Breast epithelium (tissue), 4 donors: Measurements from ENCODE around the gene TM2D1. TPM values are rescaled to one million over a fixed set of nuclear protein-coding genes. Genes with fewer than 3 reads are reported as not detected.
"Not testable (repeated sequence)": the region's sequence is repeated elsewhere in the genome, so short reads cannot be mapped to it uniquely, and the experiment has no call there.

Source experiments
- DNase-seq, 2 donors: peaks; one replicate each; pipeline ENCODE4 v3.0.0-alpha.2; 2019; ENCODE audit warnings: low spot score in 2 of 2
- H3K27ac ChIP-seq, 2 donors: fragments of 200-600 bp; sonication (generic) in 1 of 2; one replicate each; pipeline ENCODE4 v1.5.1; 2016 to 2019; ENCODE audit warnings: mild to moderate bottlenecking in 1 of 2
- H3K27me3 ChIP-seq, 2 donors: fragments of 200-600 bp; sonication (generic) in 1 of 2; one replicate each; pipeline versions ENCODE4 v1.5.1 to v1.6.0; 2017 to 2019; ENCODE audit warnings: control low read depth in 1 of 2, mild to moderate bottlenecking in 1 of 2
- H3K36me3 ChIP-seq: fragments of 200-600 bp; one replicate; pipeline ENCODE4 v1.5.1; 2019
- H3K4me1 ChIP-seq, 2 donors: fragments of 200-600 bp; sonication (generic); one replicate each; pipeline ENCODE4 v1.5.1; 2016 to 2019; ENCODE audit warnings: control low read depth in 1 of 2
- H3K4me3 ChIP-seq, 3 donors: fragments of 200-600 bp; sonication (generic); 1 replicate in 2 of 3; 2 replicates in 1 of 3; pipeline ENCODE4 v1.5.1; 2016 to 2019; ENCODE audit warnings: mild to moderate bottlenecking in 3 of 3, moderate library complexity in 2 of 3
- H3K9me3 ChIP-seq, 2 donors: fragments of 200-600 bp; sonication (generic) in 1 of 2; one replicate each; pipeline ENCODE4 v1.5.1; 2016 to 2019; ENCODE audit warnings: control low read depth in 1 of 2
- POLR2A ChIP-seq: fragments of 450-650 bp; IDR thresholded peaks from one replicate; pipeline ENCODE4 v1.6.1; 2016; ENCODE audit warnings: antibody characterized with exemption, mild to moderate bottlenecking, moderate library complexity
- POLR2AphosphoS5 ChIP-seq, 3 donors: sonication (generic); formaldehyde crosslinking; IDR thresholded peaks; one replicate each; pipeline ENCODE4 v1.6.1; 2017; ENCODE audit warnings: antibody characterized with exemption in 3 of 3
- intact Hi-C: fragments of 100-400 bp; cut with DNase I; formaldehyde crosslinking; loops from one replicate; pipeline ENCODE4 v1.15.1; 2023; ENCODE audit warnings: low total_unique reads
- total RNA-seq, 3 donors: library from RNA; depleted of rRNA; stranded (reverse); fragments of >200 nt; gene quantifications; one replicate each; pipeline ENCODE4 v1.1.0, GENCODE V29; 2016
- TF ChIP-seq, protein P1 (sequence below), 3 donors: fragments of 450-650 bp; IDR thresholded peaks; one replicate each; pipeline ENCODE4 v1.5.1; 2016 to 2017; ENCODE audit warnings: antibody characterized with exemption in 3 of 3, mild to moderate bottlenecking in 3 of 3, moderate library complexity in 3 of 3

The TM2D1 gene
- total RNA-seq, 3 donors from 2014 or later, result 65.4 to 85.9 (median 76.1) TPM

DNA sequence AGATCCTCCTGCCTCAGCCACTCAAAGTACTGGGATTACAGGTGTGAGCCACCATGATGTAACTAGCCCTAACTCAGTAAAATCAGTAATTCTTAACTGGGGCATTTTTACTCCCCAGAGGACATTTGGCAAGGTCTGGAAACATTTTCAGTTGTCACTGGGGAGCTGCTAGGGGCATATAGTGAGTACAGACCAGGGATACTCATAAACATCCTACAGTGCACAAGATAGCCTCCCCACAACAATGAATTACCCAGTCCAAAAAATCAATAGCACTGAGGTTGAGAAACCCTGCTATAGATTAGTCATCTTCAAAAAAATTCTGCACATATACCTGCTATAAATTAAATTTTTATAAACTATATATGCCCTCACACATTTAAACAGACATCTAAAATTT lies 13.0 kb downstream of the TM2D1 start:
- no peaks in the 10 kb centered on the region for H3K27me3 ChIP-seq
- H3K27ac ChIP-seq, result no peak overlapping the region
- H3K4me1 ChIP-seq, result no peaks in the 10 kb centered on the region
- TF ChIP-seq POLR2A, result no peak
- no peak for TF ChIP-seq POLR2AphosphoS5 (IDR thresholded peaks at IDR 0.05)
- TF ChIP-seq, protein P1, sequence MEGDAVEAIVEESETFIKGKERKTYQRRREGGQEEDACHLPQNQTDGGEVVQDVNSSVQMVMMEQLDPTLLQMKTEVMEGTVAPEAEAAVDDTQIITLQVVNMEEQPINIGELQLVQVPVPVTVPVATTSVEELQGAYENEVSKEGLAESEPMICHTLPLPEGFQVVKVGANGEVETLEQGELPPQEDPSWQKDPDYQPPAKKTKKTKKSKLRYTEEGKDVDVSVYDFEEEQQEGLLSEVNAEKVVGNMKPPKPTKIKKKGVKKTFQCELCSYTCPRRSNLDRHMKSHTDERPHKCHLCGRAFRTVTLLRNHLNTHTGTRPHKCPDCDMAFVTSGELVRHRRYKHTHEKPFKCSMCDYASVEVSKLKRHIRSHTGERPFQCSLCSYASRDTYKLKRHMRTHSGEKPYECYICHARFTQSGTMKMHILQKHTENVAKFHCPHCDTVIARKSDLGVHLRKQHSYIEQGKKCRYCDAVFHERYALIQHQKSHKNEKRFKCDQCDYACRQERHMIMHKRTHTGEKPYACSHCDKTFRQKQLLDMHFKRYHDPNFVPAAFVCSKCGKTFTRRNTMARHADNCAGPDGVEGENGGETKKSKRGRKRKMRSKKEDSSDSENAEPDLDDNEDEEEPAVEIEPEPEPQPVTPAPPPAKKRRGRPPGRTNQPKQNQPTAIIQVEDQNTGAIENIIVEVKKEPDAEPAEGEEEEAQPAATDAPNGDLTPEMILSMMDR (IDR thresholded peaks at IDR 0.05), result no peak
- no peak for DNase-seq
- H3K9me3 ChIP-seq, result no peaks in the 10 kb centered on the region
- intact Hi-C loops, result loop anchor here (2.0 kb wide), 1 partner anchor 109 kb away; no protein-coding TSS in a partner anchor
- no peak overlapping the region for H3K4me3 ChIP-seq
- H3K36me3 ChIP-seq, result no peaks in the 10 kb centered on the region

DNA sequence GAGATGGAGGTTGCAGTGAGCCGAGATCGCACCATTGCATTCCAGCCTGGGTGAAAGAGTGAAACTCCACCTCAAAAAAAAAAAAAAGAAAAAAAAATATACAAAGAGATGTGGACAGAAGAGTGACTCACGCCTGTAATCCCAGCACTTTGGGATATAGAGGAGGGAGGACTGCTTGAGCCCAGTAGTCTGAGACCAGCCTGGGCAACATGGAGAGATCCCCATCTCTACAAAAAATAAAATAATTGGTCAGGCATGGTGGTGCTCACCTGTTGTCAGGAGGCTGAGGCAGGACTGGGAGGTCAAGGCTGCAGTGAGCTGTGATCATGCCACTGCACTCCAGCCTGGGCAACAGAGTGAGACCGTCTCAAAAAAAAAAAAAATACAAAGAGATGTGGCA lies 13.7 kb downstream of the TM2D1 start:
- H3K27me3 ChIP-seq, DNase-seq, H3K36me3 ChIP-seq, intact Hi-C loops, H3K4me1 ChIP-seq, H3K4me3 ChIP-seq, H3K27ac ChIP-seq, H3K9me3 ChIP-seq: not testable (repeated sequence)

DNA sequence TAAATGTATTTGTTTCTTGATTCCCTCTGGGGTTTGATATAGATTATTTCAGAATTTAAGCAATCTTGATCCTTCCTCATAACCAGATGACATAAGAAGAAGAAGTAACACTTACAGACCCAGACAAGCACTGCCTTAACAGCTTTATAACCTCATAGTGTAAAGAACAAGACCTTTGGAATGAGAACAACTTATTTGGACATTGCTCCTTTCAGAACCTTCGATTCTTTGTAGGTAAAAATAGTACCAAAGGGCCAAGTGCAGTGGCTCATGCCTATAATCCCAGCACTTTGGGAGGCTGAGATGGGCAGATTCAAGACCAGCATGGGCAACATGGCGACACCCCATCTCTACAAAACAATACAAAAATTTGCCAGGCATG lies 15.0 kb downstream of the TM2D1 start:
- H3K4me3 ChIP-seq, result no peak overlapping the region
- H3K27me3 ChIP-seq, result no peaks in the 10 kb centered on the region
- intact Hi-C loops, result no loop called here
- no peaks in the 10 kb centered on the region for H3K36me3 ChIP-seq
- H3K27ac ChIP-seq, result no peak overlapping the region
- TF ChIP-seq, protein P1 (IDR thresholded peaks at IDR 0.05), result no peak
- H3K9me3 ChIP-seq, result no peaks in the 10 kb centered on the region
- DNase-seq, result no peak
- no peaks in the 10 kb centered on the region for H3K4me1 ChIP-seq

DNA sequence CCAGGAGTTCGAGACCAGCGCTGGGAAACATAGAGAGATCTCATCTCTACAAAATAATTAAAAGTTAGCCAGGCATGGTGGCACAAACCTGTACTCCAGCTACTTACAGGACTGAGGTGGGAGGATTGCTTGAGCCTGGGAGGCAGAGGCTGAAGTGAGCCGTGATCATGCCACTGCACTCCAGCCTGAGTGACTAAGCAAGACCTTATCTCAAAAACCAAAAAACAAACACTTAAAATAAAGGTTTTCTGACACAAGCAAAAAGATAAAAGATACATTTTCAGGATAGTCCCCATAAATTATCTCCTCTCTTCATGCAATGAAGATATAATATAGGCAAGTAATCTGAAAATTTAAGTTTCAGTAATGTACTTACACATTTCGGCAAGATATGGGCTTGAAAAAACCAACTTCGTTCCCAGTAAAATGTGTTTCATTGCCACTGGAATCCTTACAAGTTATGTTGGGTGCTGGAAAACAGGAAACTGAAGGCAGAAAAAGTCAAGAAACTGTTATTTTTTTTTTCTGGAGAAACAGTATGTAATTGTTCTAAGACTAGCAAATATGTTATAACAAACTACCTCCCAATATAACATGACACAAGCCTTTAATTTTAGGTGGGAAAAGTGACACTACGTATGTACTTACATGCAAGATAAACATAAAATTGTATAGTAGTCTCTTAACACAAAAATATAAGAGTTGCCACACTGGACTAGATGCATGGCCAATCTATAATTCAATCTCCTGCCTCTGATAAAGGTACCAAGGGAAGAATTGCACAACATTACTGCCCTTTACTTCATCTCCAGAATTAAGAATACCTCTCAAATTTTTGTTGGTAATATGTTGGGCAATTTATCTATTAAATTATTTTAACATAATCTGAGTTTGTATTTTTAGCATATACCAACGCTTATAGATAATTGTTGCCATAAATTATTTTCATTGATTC lies 15.7 kb downstream of the TM2D1 start:
- H3K36me3 ChIP-seq, result no peaks in the 10 kb centered on the region
- no peaks in the 10 kb centered on the region for H3K9me3 ChIP-seq

DNA sequence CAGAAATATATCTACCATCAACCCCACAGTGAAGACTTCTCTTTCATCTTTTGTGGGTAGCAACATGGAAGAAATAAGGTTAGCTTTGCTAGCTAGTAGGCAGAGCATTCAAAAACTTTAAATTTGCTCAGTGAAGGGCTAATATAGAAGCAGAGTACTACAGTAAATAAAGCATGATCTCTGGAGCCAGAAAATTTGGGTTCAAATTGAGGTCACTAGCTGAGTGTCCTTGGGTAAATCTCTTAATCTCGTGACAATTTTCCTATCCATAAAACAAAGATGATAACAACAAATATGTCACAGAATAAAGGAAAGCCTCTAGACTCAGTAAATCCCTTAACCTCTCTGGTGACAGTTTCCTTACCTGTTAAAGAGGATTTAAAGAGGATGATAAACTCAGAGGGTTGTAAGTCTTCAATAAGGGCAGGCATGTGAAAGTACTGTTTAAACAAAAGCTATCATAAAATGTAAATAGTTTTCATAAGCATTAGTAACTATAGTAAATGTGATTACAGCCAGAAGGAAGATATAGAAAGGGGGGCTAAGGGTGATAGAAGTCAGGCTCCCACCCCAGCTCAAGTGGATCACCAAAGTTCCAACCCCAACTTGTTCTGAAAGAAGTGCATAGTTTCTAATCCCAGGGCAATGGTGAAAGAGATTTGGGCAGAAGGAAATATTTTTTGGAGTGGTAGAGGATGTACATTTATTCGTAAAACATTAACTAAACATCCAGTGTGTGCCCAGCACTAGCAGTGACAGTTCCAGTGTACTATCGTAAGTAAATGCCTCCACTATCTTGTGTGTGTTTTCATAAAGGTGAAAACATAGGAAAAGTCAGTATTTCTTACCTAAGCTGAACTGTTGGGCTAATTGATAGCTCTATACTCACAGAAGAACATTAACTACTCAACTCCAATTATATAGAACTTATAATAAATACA lies 24.8 kb downstream of the TM2D1 start:
- H3K36me3 ChIP-seq, result no peaks in the 10 kb centered on the region
- intact Hi-C loops, result no loop called here
- H3K4me1 ChIP-seq, result no peaks in the 10 kb centered on the region
- H3K27ac ChIP-seq, result no peak overlapping the region
- DNase-seq, result no peak
- no peaks in the 10 kb centered on the region for H3K9me3 ChIP-seq
- no peak overlapping the region for H3K4me3 ChIP-seq
- TF ChIP-seq, protein P1 (IDR thresholded peaks at IDR 0.05), result no peak
- no peak for TF ChIP-seq POLR2AphosphoS5 (IDR thresholded peaks at IDR 0.05)
- no peak for TF ChIP-seq POLR2A
- no peaks in the 10 kb centered on the region for H3K27me3 ChIP-seq

More for the DNA sequence above, 15.7 kb downstream of the TM2D1 start:
- no peak for DNase-seq
- no peak overlapping the region for H3K4me3 ChIP-seq
- H3K27ac ChIP-seq, result no peak overlapping the region
- intact Hi-C loops, result no loop called here
- H3K4me1 ChIP-seq, result no peaks in the 10 kb centered on the region
- no peaks in the 10 kb centered on the region for H3K27me3 ChIP-seq
- TF ChIP-seq, protein P1 (IDR thresholded peaks at IDR 0.05), result no peak
- TF ChIP-seq POLR2AphosphoS5 (IDR thresholded peaks at IDR 0.05) (no peak), POLR2A (no peak)
